Endothelial cell (in vitro differentiated cells): ENCODE data around the gene CRMP1. TPM values are rescaled to one million over a fixed set of nuclear protein-coding genes. Genes with fewer than 3 reads are reported as not detected.

Experiments used
- DNase-seq: peaks from one replicate; pipeline ENCODE4 v3.0.0; 2021; ENCODE audit warnings: low spot score
- H3K27ac Mint-ChIP-seq: one replicate; pipeline ENCODE4 v1.8.0; 2021; ENCODE audit warnings: mixed read lengths, inconsistent platforms; ENCODE audit not compliant: unreplicated experiment
- H3K27me3 Mint-ChIP-seq: one replicate; pipeline ENCODE4 v1.8.0; 2021; ENCODE audit warnings: mild to moderate bottlenecking, moderate library complexity, mixed read lengths, inconsistent platforms; ENCODE audit not compliant: unreplicated experiment
- H3K36me3 Mint-ChIP-seq: one replicate; pipeline ENCODE4 v1.8.0; 2021; ENCODE audit warnings: mild to moderate bottlenecking, low read depth, mixed read lengths, inconsistent platforms; ENCODE audit not compliant: unreplicated experiment
- H3K4me1 Mint-ChIP-seq: one replicate; pipeline ENCODE4 v1.8.0; 2021; ENCODE audit warnings: mild to moderate bottlenecking, mixed read lengths, inconsistent platforms; ENCODE audit not compliant: unreplicated experiment
- H3K4me3 Mint-ChIP-seq: one replicate; pipeline ENCODE4 v1.8.0; 2021; ENCODE audit warnings: mild to moderate bottlenecking, mixed read lengths, inconsistent platforms; ENCODE audit not compliant: unreplicated experiment
- H3K9me3 Mint-ChIP-seq: one replicate; pipeline ENCODE4 v1.8.0; 2021; ENCODE audit warnings: mixed read lengths, inconsistent platforms; ENCODE audit not compliant: unreplicated experiment
- total RNA-seq: library from RNA; stranded (reverse); fragmentation: NEBNext Ultra II Directional; extraction: Animal tissue kit (Norgen Biotek cat#: 25700); gene quantifications from one replicate; pipeline ENCODE4 v1.2.1, GENCODE V29; 2021; ENCODE audit not compliant: unreplicated experiment
- TF ChIP-seq, protein P1 (sequence below): fragments of 200-600 bp; sonication (generic); IDR thresholded peaks from one replicate; pipeline ENCODE4 v1.5.0; 2021; ENCODE audit warnings: antibody characterized with exemption; ENCODE audit not compliant: unreplicated experiment

Gene CRMP1
- total RNA-seq, 1 donor from 2014 or later = 71.2 TPM

GRCh38 chr4:5928844-5929420 lies 36.0 kb upstream of the CRMP1 start:
- TF ChIP-seq, protein P1, sequence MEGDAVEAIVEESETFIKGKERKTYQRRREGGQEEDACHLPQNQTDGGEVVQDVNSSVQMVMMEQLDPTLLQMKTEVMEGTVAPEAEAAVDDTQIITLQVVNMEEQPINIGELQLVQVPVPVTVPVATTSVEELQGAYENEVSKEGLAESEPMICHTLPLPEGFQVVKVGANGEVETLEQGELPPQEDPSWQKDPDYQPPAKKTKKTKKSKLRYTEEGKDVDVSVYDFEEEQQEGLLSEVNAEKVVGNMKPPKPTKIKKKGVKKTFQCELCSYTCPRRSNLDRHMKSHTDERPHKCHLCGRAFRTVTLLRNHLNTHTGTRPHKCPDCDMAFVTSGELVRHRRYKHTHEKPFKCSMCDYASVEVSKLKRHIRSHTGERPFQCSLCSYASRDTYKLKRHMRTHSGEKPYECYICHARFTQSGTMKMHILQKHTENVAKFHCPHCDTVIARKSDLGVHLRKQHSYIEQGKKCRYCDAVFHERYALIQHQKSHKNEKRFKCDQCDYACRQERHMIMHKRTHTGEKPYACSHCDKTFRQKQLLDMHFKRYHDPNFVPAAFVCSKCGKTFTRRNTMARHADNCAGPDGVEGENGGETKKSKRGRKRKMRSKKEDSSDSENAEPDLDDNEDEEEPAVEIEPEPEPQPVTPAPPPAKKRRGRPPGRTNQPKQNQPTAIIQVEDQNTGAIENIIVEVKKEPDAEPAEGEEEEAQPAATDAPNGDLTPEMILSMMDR = no peak
- Mint-ChIP-seq H3K27me3 (peaks cover 13% of the 10 kb centered on the region), H3K27ac (no peak overlapping the region), H3K36me3 (no peaks in the 10 kb centered on the region), H3K9me3 (no peaks in the 10 kb centered on the region), H3K4me3 (no peak overlapping the region), H3K4me1 (peaks cover 9% of the 10 kb centered on the region)
- DNase-seq = no peak

DNA sequence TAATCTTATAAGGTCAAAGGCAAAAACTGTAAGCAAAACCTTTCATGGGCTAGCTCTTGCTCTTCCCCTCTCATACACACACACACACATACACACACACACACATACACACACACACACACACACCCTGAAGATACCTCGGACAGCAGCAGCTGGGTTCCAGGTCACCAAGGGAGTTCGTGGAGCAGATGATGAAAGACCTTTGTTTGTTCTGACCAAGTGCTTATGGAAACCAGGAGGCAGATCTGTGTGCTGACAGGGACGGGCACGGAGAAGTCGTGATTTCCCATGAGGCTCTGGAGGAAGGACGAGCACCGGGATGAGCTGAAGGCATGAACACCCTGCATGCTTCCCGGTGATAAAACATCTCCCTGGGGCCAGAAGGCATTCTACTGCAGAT lies 35.4 kb upstream of the CRMP1 start:
- H3K4me1 Mint-ChIP-seq = peaks cover 3% of the 10 kb centered on the region
- no peak overlapping the region for H3K4me3 Mint-ChIP-seq
- H3K9me3 Mint-ChIP-seq = no peaks in the 10 kb centered on the region
- no peaks in the 10 kb centered on the region for H3K36me3 Mint-ChIP-seq
- TF ChIP-seq, protein P1 = no peak
- peaks cover 13% of the 10 kb centered on the region for H3K27me3 Mint-ChIP-seq
- no peak for DNase-seq
- no peak overlapping the region for H3K27ac Mint-ChIP-seq

DNA sequence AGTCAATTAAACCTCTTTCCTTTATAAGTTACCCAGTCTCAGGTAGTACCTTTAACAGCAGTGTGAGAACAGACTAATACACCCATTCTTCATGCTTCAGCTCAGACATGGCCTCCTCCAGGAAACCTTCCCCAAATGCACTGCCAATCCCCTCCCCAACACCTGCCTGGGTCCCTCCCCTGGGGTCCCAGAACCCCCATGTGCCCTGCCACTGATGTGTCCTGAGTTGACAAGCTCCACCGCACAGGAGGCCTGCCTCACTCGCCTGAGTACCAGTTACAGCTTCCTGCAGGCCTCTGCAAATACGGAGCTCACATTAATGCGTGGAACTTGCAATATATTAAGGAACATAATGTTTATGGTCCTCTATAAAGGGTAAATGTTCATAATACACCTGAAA lies 34.9 kb upstream of the CRMP1 start:
- Mint-ChIP-seq H3K27ac (no peak overlapping the region), H3K9me3 (no peaks in the 10 kb centered on the region), H3K4me1 (peaks cover 3% of the 10 kb centered on the region), H3K36me3 (no peaks in the 10 kb centered on the region), H3K27me3 (peaks cover 13% of the 10 kb centered on the region), H3K4me3 (no peak overlapping the region)
- TF ChIP-seq, protein P1 = no peak
- DNase-seq = no peak

DNA sequence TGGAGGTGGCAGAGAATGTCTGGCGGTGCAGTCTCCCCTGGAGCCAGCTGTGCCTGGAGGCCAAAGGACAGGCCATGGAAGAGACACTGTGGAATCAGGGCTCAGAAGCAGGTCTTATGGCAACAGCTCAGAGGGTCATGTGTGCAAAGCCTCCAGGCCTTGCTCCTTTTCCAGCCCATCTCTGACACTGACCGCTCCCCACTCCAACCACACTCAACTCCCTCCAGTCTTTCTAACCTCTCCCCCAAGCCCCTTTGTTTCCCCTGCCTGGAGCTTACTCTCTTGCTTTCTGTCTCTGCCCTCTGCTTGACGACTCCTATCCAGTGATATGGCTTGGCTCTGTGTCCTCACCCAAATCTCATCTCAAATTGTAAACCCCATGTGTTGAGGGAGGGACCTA lies 34.2 kb upstream of the CRMP1 start:
- Mint-ChIP-seq H3K27me3 (peaks cover 12% of the 10 kb centered on the region), H3K4me1 (peaks cover 3% of the 10 kb centered on the region), H3K4me3 (no peak overlapping the region), H3K9me3 (no peaks in the 10 kb centered on the region), H3K36me3 (no peaks in the 10 kb centered on the region), H3K27ac (no peak overlapping the region)
- TF ChIP-seq, protein P1 = no peak
- DNase-seq = no peak

GRCh38 chr4:5926598-5926997 lies 33.7 kb upstream of the CRMP1 start:
- DNase-seq = no peak
- no peaks in the 10 kb centered on the region for H3K9me3 Mint-ChIP-seq
- no peak overlapping the region for H3K27ac Mint-ChIP-seq
- no peaks in the 10 kb centered on the region for H3K36me3 Mint-ChIP-seq
- H3K27me3 Mint-ChIP-seq = peaks cover 12% of the 10 kb centered on the region
- TF ChIP-seq, protein P1 = no peak
- H3K4me1 Mint-ChIP-seq = peaks cover 3% of the 10 kb centered on the region
- no peak overlapping the region for H3K4me3 Mint-ChIP-seq
